ENCODE measurements around the gene UROS.

Gene UROS

GRCh38 chr10:125848857-125849256, 25.8 kb upstream of the UROS start:
- WGBS: 93% methylated on average over 2 of the region's 2 CpGs
- Histone ChIP-seq H3K36me3 (ENCODE audit: insufficient read depth, low read length) (peaks cover 42% of the 10 kb centered on the region), H3K27ac (ENCODE audit: low read depth, low read length) (no peak overlapping the region)

DNA sequence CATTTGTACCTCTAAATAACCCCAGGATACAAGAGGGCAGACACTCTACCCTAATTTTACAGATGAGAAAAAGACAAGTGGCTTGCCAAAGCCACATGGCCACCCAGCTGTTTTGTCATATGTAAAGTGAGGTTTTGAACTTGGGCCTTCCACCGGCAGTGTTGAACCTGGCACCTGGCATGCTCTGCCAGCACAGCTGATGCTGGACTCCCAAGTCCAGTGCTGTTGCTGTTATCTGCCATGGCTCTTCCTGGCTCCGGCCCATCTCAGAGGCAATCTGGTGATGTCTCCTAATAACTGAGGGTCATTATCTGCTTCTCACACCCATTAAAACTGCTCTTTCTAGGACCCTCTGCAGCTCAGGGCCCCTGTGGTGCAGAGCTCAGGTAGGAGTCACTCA, 25.3 kb upstream of the UROS start:
- H3K4me1 ChIP-seq (ENCODE audit: insufficient read depth, low read length): no peaks in the 10 kb centered on the region
- H3K9me3 ChIP-seq (ENCODE audit: insufficient read depth, low read depth, low read length): no peaks in the 10 kb centered on the region
- peaks cover 40% of the 10 kb centered on the region for H3K36me3 ChIP-seq (ENCODE audit: insufficient read depth, low read length)
- H3K9ac ChIP-seq (ENCODE audit: low read depth, low read length): no peak overlapping the region
- H3K27me3 ChIP-seq (ENCODE audit: insufficient read depth, low read length): no peaks in the 10 kb centered on the region
- WGBS: 94% methylated on average over 2 of the region's 2 CpGs
- H3K27ac ChIP-seq (ENCODE audit: low read depth, low read length): no peak overlapping the region
- no peak overlapping the region for H3K4me3 ChIP-seq (ENCODE audit: low read length)

More at GRCh38 chr10:125848857-125849256, 25.8 kb upstream of the UROS start:
- no peaks in the 10 kb centered on the region for H3K4me1 ChIP-seq (ENCODE audit: insufficient read depth, low read length)
- H3K9ac ChIP-seq (ENCODE audit: low read depth, low read length): no peak overlapping the region
- no peak overlapping the region for H3K4me3 ChIP-seq (ENCODE audit: low read length)
- H3K9me3 ChIP-seq (ENCODE audit: insufficient read depth, low read depth, low read length): no peaks in the 10 kb centered on the region
- no peaks in the 10 kb centered on the region for H3K27me3 ChIP-seq (ENCODE audit: insufficient read depth, low read length)

DNA sequence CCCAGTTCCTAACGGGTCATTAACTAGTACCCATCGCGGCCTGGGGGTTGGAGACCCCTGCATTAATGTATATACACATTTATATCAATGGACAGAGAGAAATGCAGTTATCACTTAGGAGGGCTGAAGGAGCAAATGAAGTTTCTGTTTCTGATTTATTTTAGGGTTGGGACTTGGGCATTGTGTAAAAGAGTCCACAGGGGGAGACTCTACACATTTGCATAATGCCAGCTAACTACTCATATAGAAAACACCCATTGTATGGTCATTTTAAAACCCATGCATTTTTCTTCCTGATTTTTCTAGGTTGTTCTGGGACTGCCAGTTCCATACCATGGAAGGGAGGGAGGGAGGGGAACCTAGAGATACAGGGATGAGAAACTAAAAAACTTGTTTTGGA, 23.8 kb upstream of the UROS start:
- Histone ChIP-seq H3K4me1 (ENCODE audit: insufficient read depth, low read length) (no peaks in the 10 kb centered on the region), H3K27me3 (ENCODE audit: insufficient read depth, low read length) (no peaks in the 10 kb centered on the region), H3K9ac (ENCODE audit: low read depth, low read length) (no peak overlapping the region), H3K36me3 (ENCODE audit: insufficient read depth, low read length) (peaks cover 39% of the 10 kb centered on the region), H3K27ac (ENCODE audit: low read depth, low read length) (no peak overlapping the region), H3K9me3 (ENCODE audit: insufficient read depth, low read depth, low read length) (no peaks in the 10 kb centered on the region), H3K4me3 (ENCODE audit: low read length) (no peak overlapping the region)
- WGBS: 100% methylated on average over 1 of the region's 3 CpGs

- no peaks in the 10 kb centered on the region for H3K4me1 ChIP-seq (ENCODE audit: insufficient read depth, low read length)
- no peak overlapping the region for H3K4me3 ChIP-seq (ENCODE audit: low read length)
- no peaks in the 10 kb centered on the region for H3K9me3 ChIP-seq (ENCODE audit: insufficient read depth, low read depth, low read length)
- H3K27me3 ChIP-seq (ENCODE audit: insufficient read depth, low read length): no peaks in the 10 kb centered on the region
- 95% methylated on average over 11 of the region's 11 CpGs for WGBS
- peaks cover 39% of the 10 kb centered on the region for H3K36me3 ChIP-seq (ENCODE audit: insufficient read depth, low read length)
- no peak overlapping the region for H3K27ac ChIP-seq (ENCODE audit: low read depth, low read length)
- no peak overlapping the region for H3K9ac ChIP-seq (ENCODE audit: low read depth, low read length)
Observed at GRCh38 chr10:125845617-125846016, 22.6 kb upstream of the UROS start.

DNA sequence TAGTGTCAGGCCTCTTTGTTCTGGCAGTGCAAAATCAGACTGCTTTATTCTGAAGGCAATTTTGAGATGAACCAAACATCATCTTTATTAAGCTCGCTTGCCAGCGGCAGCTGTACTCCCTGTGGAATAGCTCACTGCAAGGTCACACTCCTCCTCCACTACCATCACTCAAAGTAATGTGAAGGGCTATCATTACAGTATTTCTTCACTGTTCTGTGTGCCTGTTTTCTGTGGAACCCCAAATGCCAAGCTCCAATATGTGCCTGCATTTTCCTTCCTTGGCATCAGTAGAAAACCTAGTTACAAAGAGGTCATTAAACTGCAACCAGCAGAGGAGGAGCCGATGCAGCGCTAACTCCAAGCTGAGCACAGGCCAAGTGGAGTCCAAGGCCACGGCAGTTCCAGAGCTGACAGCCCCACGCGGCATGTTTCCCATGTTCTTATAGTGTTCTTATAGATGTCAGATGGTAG, 21.7 kb upstream of the UROS start:
- Histone ChIP-seq H3K36me3 (ENCODE audit: insufficient read depth, low read length) (peaks cover 44% of the 10 kb centered on the region), H3K27me3 (ENCODE audit: insufficient read depth, low read length) (no peaks in the 10 kb centered on the region), H3K9me3 (ENCODE audit: insufficient read depth, low read depth, low read length) (no peaks in the 10 kb centered on the region), H3K27ac (ENCODE audit: low read depth, low read length) (no peak overlapping the region), H3K9ac (ENCODE audit: low read depth, low read length) (no peak overlapping the region), H3K4me1 (ENCODE audit: insufficient read depth, low read length) (no peaks in the 10 kb centered on the region), H3K4me3 (ENCODE audit: low read length) (no peak overlapping the region)
- WGBS: 97% methylated on average over 7 of the region's 7 CpGs

DNA sequence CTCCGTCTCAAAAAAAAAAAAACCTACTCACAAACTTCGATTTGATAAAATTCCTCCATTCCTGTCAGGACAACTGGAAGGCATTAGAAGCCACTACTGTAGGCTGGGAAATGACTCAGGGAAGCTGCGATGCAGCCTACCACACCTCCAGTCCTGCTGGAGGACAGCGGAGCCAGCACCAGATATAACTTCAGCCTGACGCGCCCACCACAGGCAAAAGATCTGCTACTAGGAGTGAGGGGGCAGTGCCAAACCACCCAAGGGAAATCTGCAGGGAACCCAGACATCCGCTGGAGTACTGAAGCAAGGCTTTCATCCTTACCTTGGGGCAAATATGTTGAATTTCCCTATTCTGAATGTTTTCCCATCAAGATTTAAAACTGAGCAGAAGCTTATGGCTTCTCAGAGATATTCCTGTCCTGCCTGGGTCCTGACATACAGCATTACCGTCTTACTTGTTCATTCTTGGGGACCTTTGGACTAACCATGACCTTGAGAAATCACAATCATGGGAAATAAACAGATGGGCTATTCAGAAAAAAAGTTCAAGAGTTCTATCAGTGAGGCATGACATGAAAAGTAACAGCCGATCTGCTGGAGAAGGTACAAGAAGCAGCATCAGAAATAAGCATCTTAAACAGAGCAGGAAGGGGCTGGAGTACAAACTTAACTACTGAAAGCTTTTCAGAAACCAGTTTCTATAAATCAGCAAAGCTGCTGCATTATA, 20.7 kb upstream of the UROS start:
- H3K27ac ChIP-seq (ENCODE audit: low read depth, low read length): no peak overlapping the region
- no peaks in the 10 kb centered on the region for H3K9me3 ChIP-seq (ENCODE audit: insufficient read depth, low read depth, low read length)
- H3K27me3 ChIP-seq (ENCODE audit: insufficient read depth, low read length): no peaks in the 10 kb centered on the region
- H3K9ac ChIP-seq (ENCODE audit: low read depth, low read length): no peak overlapping the region
- 95% methylated on average over 9 of the region's 9 CpGs for WGBS
- H3K4me1 ChIP-seq (ENCODE audit: insufficient read depth, low read length): no peaks in the 10 kb centered on the region
- no peak overlapping the region for H3K4me3 ChIP-seq (ENCODE audit: low read length)
- peaks cover 45% of the 10 kb centered on the region for H3K36me3 ChIP-seq (ENCODE audit: insufficient read depth, low read length)

GRCh38 chr10:125840955-125841354, 17.9 kb upstream of the UROS start:
- Histone ChIP-seq H3K4me1 (ENCODE audit: insufficient read depth, low read length) (no peaks in the 10 kb centered on the region), H3K9me3 (ENCODE audit: insufficient read depth, low read depth, low read length) (no peaks in the 10 kb centered on the region)

GRCh38 chr10:125840406-125840805, 17.3 kb upstream of the UROS start:
- Histone ChIP-seq H3K27me3 (ENCODE audit: insufficient read depth, low read length) (no peaks in the 10 kb centered on the region), H3K4me1 (ENCODE audit: insufficient read depth, low read length) (no peaks in the 10 kb centered on the region), H3K9me3 (ENCODE audit: insufficient read depth, low read depth, low read length) (no peaks in the 10 kb centered on the region), H3K9ac (ENCODE audit: low read depth, low read length) (no peak overlapping the region), H3K4me3 (ENCODE audit: low read length) (no peak overlapping the region), H3K27ac (ENCODE audit: low read depth, low read length) (no peak overlapping the region), H3K36me3 (ENCODE audit: insufficient read depth, low read length) (peaks cover 76% of the 10 kb centered on the region)
- WGBS: 95% methylated on average over 9 of the region's 9 CpGs

More at GRCh38 chr10:125840955-125841354, 17.9 kb upstream of the UROS start:
- Histone ChIP-seq H3K4me3 (ENCODE audit: low read length) (no peak overlapping the region), H3K27me3 (ENCODE audit: insufficient read depth, low read length) (no peaks in the 10 kb centered on the region), H3K9ac (ENCODE audit: low read depth, low read length) (no peak overlapping the region), H3K36me3 (ENCODE audit: insufficient read depth, low read length) (peaks cover 71% of the 10 kb centered on the region), H3K27ac (ENCODE audit: low read depth, low read length) (no peak overlapping the region)
- WGBS: 93% methylated on average over 3 of the region's 3 CpGs

GRCh38 chr10:125838802-125839575, 15.9 kb upstream of the UROS start:
- 92% methylated on average over 9 of the region's 9 CpGs for WGBS
- H3K27me3 ChIP-seq (ENCODE audit: insufficient read depth, low read length): no peaks in the 10 kb centered on the region
- no peak overlapping the region for H3K9ac ChIP-seq (ENCODE audit: low read depth, low read length)
- no peak overlapping the region for H3K4me3 ChIP-seq (ENCODE audit: low read length)
- no peaks in the 10 kb centered on the region for H3K4me1 ChIP-seq (ENCODE audit: insufficient read depth, low read length)
- no peaks in the 10 kb centered on the region for H3K9me3 ChIP-seq (ENCODE audit: insufficient read depth, low read depth, low read length)
- H3K36me3 ChIP-seq (ENCODE audit: insufficient read depth, low read length): peaks cover 83% of the 10 kb centered on the region
- no peak overlapping the region for H3K27ac ChIP-seq (ENCODE audit: low read depth, low read length)

DNA sequence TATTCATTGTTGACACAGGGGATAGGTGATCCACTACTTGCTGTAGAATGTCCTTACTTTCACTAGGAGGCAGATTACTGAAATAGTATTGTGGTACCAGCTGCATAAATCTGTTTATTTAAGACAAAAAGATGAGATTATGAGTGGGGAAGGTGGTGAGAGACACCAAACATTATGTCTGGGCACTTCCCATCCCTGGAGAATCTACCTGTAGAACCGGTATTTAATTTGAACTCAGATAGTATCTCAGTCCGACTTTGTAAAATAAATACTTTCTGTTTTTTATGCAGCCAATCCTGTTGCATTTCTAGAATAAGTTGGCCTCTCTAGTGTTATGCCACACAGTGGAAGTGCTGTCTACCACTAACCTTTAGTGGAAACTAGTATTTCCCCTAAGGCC, 13.7 kb upstream of the UROS start:
- Histone ChIP-seq H3K9ac (ENCODE audit: low read depth, low read length) (no peak overlapping the region), H3K27ac (ENCODE audit: low read depth, low read length) (no peak overlapping the region), H3K36me3 (ENCODE audit: insufficient read depth, low read length) (peaks cover 93% of the 10 kb centered on the region), H3K4me1 (ENCODE audit: insufficient read depth, low read length) (no peaks in the 10 kb centered on the region), H3K4me3 (ENCODE audit: low read length) (no peak overlapping the region), H3K9me3 (ENCODE audit: insufficient read depth, low read depth, low read length) (no peaks in the 10 kb centered on the region), H3K27me3 (ENCODE audit: insufficient read depth, low read length) (no peaks in the 10 kb centered on the region)
- WGBS: 100% methylated on average over 2 of the region's 2 CpGs

GRCh38 chr10:125828311-125828710, 5.3 kb upstream of the UROS start:
- Histone ChIP-seq H3K27ac (ENCODE audit: low read depth, low read length) (no peak overlapping the region), H3K4me3 (ENCODE audit: low read length) (no peak overlapping the region), H3K9ac (ENCODE audit: low read depth, low read length) (no peak overlapping the region), H3K9me3 (ENCODE audit: insufficient read depth, low read depth, low read length) (no peaks in the 10 kb centered on the region), H3K4me1 (ENCODE audit: insufficient read depth, low read length) (peaks cover 9% of the 10 kb centered on the region; the same call in 1 of the 2 replicates), H3K36me3 (ENCODE audit: insufficient read depth, low read length) (peaks cover 86% of the 10 kb centered on the region), H3K27me3 (ENCODE audit: insufficient read depth, low read length) (no peaks in the 10 kb centered on the region)
- 95% methylated on average over 5 of the region's 5 CpGs for WGBS
